Measurements from ENCODE around the gene JMJD1C.

DNA sequence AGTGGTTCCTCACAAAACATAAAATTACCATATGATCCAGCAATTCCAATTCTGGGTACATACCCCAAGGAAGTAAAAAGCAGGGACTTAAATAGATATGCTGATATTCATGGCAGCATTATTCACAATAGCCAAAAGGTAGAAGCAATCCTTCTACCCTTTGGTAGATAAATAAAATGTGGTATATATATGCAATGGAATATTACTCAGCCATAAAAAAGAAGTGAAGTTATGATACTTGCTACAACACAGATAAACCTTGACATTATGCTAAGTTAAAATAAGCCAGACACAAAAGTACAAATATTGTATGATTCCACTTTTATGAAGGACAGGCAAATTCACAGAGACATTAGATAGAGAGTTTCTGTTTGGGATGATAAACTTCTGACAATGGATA, 13.3 kb downstream of the JMJD1C start:
- TF ChIP-seq POLR2A (IDR thresholded peaks at IDR 0.05): no peak
- TF ChIP-seq, protein P1, sequence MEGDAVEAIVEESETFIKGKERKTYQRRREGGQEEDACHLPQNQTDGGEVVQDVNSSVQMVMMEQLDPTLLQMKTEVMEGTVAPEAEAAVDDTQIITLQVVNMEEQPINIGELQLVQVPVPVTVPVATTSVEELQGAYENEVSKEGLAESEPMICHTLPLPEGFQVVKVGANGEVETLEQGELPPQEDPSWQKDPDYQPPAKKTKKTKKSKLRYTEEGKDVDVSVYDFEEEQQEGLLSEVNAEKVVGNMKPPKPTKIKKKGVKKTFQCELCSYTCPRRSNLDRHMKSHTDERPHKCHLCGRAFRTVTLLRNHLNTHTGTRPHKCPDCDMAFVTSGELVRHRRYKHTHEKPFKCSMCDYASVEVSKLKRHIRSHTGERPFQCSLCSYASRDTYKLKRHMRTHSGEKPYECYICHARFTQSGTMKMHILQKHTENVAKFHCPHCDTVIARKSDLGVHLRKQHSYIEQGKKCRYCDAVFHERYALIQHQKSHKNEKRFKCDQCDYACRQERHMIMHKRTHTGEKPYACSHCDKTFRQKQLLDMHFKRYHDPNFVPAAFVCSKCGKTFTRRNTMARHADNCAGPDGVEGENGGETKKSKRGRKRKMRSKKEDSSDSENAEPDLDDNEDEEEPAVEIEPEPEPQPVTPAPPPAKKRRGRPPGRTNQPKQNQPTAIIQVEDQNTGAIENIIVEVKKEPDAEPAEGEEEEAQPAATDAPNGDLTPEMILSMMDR (IDR thresholded peaks at IDR 0.05): no peak
